ENCODE measurements around the gene PTPN14. TPM values are rescaled to one million over a fixed set of nuclear protein-coding genes. Genes with fewer than 3 reads are reported as not detected.

Gene PTPN14
- total RNA-seq, 1 donor from 2014 or later = 24.6 TPM

- TF ChIP-seq CTCF (conservative IDR thresholded peaks at IDR 0.05; ENCODE audit: low read depth, low read length) = no peak
- no peak overlapping the region for H3K4me3 ChIP-seq (ENCODE audit: low read depth, low read length)
- DNase-seq (ENCODE audit: low read depth) = no peak
Observed at GRCh38 chr1:214567481-214567980, 16.1 kb upstream of the PTPN14 start.

GRCh38 chr1:214566158-214567104 lies 15.0 kb upstream of the PTPN14 start:
- no peak for TF ChIP-seq CTCF (conservative IDR thresholded peaks at IDR 0.05; ENCODE audit: low read depth, low read length)
- no peak for DNase-seq (ENCODE audit: low read depth)
- H3K4me3 ChIP-seq (ENCODE audit: low read depth, low read length) = no peak overlapping the region

GRCh38 chr1:214565310-214565709 lies 13.9 kb upstream of the PTPN14 start:
- H3K4me3 ChIP-seq (ENCODE audit: low read depth, low read length) = no peak overlapping the region
- TF ChIP-seq CTCF (conservative IDR thresholded peaks at IDR 0.05; ENCODE audit: low read depth, low read length) = no peak
- DNase-seq (ENCODE audit: low read depth) = no peak

- DNase-seq (ENCODE audit: low read depth) = no peak
- no peak for TF ChIP-seq CTCF (conservative IDR thresholded peaks at IDR 0.05; ENCODE audit: low read depth, low read length)
- no peak overlapping the region for H3K4me3 ChIP-seq (ENCODE audit: low read depth, low read length)
Observed at GRCh38 chr1:214563881-214564280, 12.5 kb upstream of the PTPN14 start.

GRCh38 chr1:214557952-214558735 lies 6.7 kb upstream of the PTPN14 start:
- H3K4me3 ChIP-seq (ENCODE audit: low read depth, low read length) = no peak overlapping the region
- no peak for DNase-seq (ENCODE audit: low read depth)
- TF ChIP-seq CTCF (conservative IDR thresholded peaks at IDR 0.05; ENCODE audit: low read depth, low read length) = no peak

GRCh38 chr1:214553142-214553710 lies 1.8 kb upstream of the PTPN14 start:
- H3K4me3 ChIP-seq (ENCODE audit: low read depth, low read length) = no peak overlapping the region
- no peak for DNase-seq (ENCODE audit: low read depth)
- TF ChIP-seq CTCF (conservative IDR thresholded peaks at IDR 0.05; ENCODE audit: low read depth, low read length) = no peak

All from epithelial cell of proximal tubule (primary cell).